AG08395 (cell line): ENCODE results near the gene SOX18.
A peak's percentile ranks its signal among the peaks of the same experiment; 100 is the strongest.
"Not testable (repeated sequence)": the region's sequence is repeated elsewhere in the genome, so short reads cannot be mapped to it uniquely, and the experiment has no call there.

Experiments
- DNase-seq: peaks from one replicate; pipeline ENCODE4 v3.0.0; 2012; ENCODE audit warnings: mixed read lengths, low spot score

SOX18 gene

GRCh38 chr20:64022671-64023360 lies 26.6 kb downstream of the SOX18 start:
- DNase-seq = no peak

- DNase-seq = no peak
Measured at GRCh38 chr20:64021124-64021975, 28.1 kb downstream of the SOX18 start.

GRCh38 chr20:64015635-64016034 lies 33.8 kb downstream of the SOX18 start:
- no peak for DNase-seq

GRCh38 chr20:64012385-64013154 lies 36.9 kb downstream of the SOX18 start:
- DNase-seq = not testable (repeated sequence)

- DNase-seq = no peak
Measured at GRCh38 chr20:64011366-64011779, 38.1 kb downstream of the SOX18 start.

- DNase-seq = peak; percentile 58
Measured at GRCh38 chr20:64010711-64011237, 38.7 kb downstream of the SOX18 start.

- no peak for DNase-seq
Measured at GRCh38 chr20:64009811-64010387, 39.5 kb downstream of the SOX18 start.

- DNase-seq = no peak
Measured at GRCh38 chr20:64006902-64007301, 42.5 kb downstream of the SOX18 start.

- DNase-seq = no peak
Measured at GRCh38 chr20:64006490-64006889, 42.9 kb downstream of the SOX18 start.

- DNase-seq = no peak
Measured at GRCh38 chr20:64005394-64005793, 44.0 kb downstream of the SOX18 start.

GRCh38 chr20:64003960-64004725 lies 45.3 kb downstream of the SOX18 start:
- DNase-seq = no peak

- DNase-seq = no peak
Measured at GRCh38 chr20:64001607-64002011, 47.8 kb downstream of the SOX18 start.

- DNase-seq = no peak
Measured at GRCh38 chr20:64000906-64001305, 48.5 kb downstream of the SOX18 start.
